Measurements from ENCODE around the gene GFRA1.

The GFRA1 gene

GRCh38 chr10:116098411-116099022, 174.5 kb downstream of the GFRA1 start:
- DNase-seq, result no peak

DNA sequence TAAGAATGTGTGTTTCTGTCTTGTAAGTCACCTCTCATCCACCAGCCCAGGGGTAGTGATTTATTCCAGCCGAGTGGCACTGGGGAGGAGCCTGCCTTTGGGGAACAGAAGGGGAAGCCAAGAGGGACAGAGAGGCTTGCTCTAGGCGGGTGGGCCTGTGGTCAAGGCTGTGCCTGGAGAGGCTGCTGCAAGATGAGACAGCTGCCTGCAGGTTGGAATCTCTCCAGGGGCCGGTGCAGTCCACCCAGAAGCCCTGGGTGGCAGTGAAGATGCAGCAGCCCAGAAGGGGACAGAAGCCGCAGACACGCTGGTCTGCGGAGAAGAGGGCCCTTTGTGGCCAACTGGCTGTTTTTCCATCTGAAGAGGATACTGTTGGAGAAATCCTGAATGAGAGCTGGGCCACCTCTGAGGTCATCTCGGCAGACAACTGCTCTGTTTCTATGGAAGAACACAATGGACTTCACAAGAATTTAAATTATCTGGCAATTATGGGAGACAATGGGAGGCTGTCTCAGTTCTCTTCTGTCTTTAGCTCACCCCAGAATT, 175.7 kb downstream of the GFRA1 start:
- DNase-seq, result no peak

DNA sequence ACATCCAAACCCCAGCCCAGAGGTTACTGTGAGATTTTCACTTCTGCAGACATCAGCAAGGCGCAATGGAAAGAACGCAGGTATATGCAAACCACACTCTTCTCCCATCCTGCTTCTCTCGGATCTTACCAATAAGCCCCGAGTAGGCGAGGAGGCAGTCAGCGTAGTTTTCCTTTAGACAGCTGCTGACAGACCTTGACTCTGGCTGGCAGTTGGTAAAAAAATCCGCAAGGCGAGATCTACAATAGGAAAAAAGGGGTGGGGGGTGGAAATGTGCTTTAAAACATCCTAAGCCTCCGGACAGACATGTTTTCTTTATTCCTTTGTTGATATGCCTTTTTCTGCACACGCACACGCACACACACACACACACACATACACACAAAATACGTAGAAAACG, 176.5 kb downstream of the GFRA1 start:
- DNase-seq, result no peak

DNA sequence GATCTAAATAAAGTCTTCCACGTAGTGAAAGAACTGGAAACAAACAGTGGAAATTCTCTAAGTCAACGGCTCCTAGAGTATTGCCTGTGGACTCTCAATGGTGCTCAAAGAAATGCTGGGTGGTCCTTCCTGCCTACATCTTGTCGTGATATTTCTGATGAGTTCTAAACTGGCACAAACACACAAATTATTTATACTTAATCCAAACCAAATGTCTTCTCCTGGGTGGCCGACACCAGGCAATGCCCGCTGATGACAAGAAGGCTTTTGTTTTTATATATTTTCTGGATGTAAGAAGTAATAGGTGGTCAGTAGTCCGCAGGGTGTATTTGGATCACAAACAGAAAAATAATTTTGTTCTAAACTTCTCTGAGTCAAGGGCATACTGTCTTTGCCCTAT, 178.7 kb downstream of the GFRA1 start:
- DNase-seq, result no peak

GRCh38 chr10:116093031-116093430, 180.0 kb downstream of the GFRA1 start:
- no peak for DNase-seq

DNA sequence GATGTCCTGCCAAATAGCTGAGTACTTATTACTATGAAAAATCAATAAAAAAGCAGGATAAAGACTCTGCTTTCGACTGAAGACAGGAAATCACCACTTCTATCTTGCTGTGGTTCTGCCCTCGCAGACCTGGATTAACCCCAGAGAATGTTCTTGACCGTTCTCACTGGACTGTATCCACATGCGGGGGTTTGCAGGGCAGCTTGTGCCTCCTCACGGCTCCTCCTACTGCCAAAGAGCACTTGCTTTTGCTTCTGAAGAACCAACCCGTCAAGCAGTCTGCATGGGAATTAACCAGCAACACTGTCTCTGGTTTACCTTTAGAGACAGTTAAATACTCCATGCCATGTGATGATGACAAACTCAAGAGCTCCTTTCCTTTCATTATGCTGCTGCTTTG, 184.0 kb downstream of the GFRA1 start:
- no peak for DNase-seq

DNA sequence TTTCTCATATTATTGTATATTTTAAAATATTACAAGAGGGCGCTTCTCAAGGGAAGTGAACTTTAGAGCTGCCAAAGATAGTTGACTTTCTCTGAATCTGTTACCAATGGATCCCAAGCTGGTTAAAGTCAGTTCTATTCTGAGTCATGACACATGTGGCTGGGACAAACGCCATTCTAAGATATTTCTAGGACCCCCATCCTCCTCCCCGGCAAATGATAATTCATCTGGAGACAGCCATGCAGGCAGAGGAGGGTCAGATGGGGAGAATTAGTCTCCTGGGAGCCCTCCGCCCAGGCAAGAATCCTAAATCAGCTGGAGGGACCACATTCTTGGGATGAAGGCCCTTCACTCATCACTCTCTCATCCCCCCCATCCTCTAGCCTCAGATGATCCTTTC, 187.7 kb downstream of the GFRA1 start:
- no peak for DNase-seq

DNA sequence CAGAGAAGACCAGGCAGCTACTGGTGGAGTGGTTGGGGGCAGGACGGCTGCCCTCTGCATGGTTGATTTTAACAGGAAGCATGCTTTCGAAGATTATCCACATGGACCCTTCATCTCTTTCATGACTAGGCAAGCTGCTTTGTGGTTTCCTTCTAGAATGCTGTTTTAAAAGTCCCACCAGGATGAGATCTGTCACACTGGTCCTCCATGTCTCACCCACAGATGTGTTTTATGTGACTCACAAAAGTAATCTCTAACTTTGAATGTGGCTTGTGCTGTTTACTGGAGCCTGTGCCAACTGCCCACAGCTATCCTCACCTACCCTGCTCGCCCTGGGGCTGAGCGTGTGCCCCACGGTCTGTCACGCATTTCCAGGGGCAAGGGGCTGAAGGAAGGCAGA, 188.8 kb downstream of the GFRA1 start:
- DNase-seq, result no peak

- no peak for DNase-seq
These were observed 189.7 kb downstream of the GFRA1 start for GRCh38 chr10:116083226-116083762.

DNA sequence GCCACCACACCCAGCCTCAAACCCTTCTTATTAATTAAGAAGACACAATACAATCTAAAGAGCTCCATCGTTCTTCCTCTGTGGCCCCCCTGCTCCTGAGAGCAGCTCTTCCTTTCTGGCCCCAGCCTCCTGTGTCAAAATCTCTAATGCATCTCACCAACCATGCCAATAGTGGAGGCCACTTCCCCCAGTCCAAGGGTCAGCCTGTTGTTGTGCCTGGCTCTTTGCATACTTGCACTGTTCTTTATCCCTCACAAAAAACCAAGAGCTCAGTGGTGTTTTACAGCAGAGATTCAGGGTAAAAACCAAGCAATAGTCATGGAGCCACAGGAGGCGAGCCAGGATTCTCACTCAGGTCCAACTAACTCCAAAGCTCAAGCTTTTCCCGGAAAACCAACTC, 190.2 kb downstream of the GFRA1 start:
- no peak for DNase-seq

DNA sequence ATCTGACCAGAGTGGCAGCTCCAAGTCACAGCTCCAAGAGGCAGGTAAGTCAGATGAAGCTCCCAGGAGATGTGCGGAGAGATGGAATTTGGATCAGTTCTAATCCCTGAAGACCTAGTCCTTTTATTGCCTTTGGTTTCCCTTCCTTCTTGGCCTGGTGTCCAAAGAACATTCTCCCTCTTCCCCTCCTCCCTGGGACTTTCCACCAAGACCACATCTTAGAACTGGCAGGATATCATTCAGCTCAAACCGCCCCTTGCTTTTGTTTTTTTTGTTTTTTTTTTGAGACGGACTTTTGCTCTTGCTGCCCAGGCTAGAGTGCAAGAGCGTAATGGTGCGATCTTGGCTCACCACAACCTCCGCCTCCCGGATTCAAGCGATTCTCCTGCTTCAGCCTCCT, 190.8 kb downstream of the GFRA1 start:
- no peak for DNase-seq

GRCh38 chr10:116080553-116080952, 192.5 kb downstream of the GFRA1 start:
- DNase-seq, result no peak

DNA sequence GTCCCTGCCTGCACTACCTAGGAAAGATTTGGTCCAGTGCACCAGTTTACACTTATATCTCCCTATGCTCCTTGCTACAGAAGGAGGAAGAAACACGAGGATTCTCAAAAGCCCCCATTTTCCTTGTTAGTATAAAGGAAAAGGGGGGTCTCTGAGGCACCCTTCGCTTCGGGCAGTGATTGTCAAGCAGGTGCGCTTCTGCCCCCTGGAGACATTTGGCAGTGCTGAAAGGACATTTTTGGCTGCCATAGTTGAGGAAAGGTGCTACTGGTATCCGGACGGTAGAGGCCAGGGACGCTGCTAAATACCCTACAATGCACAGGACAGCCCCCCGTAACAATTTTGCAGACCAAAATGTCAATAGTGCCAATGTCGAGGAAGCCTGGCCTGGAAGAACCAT, 193.7 kb downstream of the GFRA1 start:
- no peak for DNase-seq

DNA sequence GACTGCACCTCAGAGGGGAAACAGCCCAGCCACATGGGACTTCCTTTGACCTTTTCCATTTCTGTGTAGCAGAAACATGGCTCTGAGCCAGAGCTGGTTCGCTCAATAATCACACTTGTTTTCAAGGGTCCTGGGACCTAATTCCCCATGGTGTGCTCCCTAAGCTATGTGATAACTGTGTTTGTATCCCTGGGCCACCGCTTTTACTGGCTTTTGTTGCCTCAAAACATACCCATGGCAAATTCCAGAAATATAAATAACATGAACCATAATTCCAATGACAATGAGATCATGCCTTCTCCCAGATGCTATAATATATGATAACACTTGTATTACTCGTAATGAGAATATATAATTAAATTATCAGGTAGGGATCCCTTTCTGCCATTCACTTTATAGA, 196.4 kb downstream of the GFRA1 start:
- DNase-seq, result no peak

- no peak for DNase-seq
These were observed 199.5 kb downstream of the GFRA1 start for GRCh38 chr10:116073510-116073909.

GRCh38 chr10:116073001-116073400, 200.0 kb downstream of the GFRA1 start:
- DNase-seq, result no peak

- no peak for DNase-seq
These were observed 201.4 kb downstream of the GFRA1 start for GRCh38 chr10:116071453-116072148.

DNA sequence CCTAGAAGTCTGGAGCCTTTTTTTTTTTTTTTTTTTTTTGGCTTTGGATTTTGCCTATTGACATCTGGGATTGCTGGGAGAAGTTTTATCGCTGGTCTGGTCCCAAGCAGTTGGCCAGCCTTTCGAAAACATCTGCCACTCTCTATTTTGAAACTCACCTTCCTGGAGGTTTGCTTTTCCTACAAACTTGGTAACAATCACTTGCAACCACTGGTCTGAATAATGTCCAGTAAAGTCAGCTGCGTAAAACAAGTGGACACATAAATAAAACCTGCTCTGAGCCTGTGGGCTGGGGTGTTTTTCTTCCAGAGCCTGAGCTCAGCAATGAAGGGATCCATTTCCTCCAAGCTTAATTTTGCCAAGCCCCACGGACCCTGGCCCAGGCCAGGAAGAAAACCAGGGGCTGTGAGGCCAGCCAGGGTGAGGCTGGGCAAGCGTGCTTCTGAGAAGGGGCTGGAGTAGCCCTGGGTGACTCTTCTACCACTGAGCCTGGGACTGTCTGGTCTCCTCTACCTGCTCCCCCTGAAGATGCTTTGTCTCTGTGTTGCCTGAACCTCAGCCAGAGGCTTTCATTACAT, 202.2 kb downstream of the GFRA1 start:
- DNase-seq, result no peak

DNA sequence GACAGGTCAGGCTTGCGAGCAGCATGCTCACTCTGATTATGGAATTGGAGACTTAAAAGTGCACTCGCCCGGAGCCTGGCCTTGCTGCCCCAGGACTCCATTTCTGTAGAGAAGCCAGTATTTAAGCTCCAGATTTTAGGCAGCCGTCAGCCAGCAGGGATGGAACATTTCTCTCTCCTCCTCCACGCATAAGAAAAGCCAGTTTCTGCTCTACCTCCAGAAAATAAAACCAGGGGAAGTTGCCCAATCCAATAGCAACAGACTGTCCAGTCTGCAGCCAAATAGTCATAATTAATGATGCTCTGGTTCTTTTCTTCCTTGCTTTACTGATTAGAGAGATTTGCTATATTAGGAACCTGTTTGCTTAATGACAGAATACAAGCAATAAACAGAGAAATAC, 203.2 kb downstream of the GFRA1 start:
- no peak for DNase-seq

- no peak for DNase-seq
These were observed 205.2 kb downstream of the GFRA1 start for GRCh38 chr10:116067825-116068224.

- DNase-seq, result no peak
These were observed 209.9 kb downstream of the GFRA1 start for GRCh38 chr10:116063107-116063506.

DNA sequence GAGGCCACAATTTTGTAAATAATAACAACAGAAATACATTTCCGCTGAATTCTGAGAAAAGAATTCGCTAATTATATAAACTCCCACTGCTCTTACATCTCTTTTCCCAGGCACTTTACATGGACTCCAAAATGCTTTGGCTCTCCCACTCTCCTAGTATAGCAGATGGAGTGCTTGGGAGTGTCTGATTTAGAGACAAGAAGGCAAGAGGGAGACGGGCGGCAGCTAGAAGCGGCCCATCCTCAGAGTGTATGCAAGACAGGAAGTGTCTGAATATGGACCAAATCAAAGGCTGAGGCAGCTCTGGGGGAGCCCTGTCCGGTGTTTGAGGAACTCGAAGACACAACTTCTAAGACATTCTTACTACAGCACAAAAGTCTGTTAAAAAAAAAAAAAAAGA, 212.1 kb downstream of the GFRA1 start:
- DNase-seq, result no peak

GRCh38 chr10:116059320-116059719, 213.7 kb downstream of the GFRA1 start:
- DNase-seq, result no peak
